K562 (cell line): ENCODE measurements around the gene OR8B2. TPM values are rescaled to one million over a fixed set of nuclear protein-coding genes. Genes with fewer than 3 reads are reported as not detected.

ENCODE experiments used
- ATAC-seq: fragments of 200-7000 bp; cut with Tn5 transposase; 3 replicates; pipeline ENCODE4 v1.9.1; 2020; ENCODE audit warnings: moderate library complexity
- BruUV-seq: library from RNA; stranded (reverse); fragments of 400-500 nt; replicated peaks from 2 replicates; lab custom pipeline; 2021; lab: Mats Ljungman, UMichigan
- CTCF ChIA-PET: fragments of 300-600 bp; formaldehyde crosslinking; extraction: SDS; loops from one replicate; lab custom pipeline; 2021; ENCODE audit warnings: low intra/inter-chr PET ratio; lab: Yijun Ruan, JAX
- POLR2A ChIA-PET: fragments of 300-600, 350-650 bp; sonication (Branson Sonifier 250); formaldehyde crosslinking; extraction: SDS; loops from one replicate; lab custom pipeline; 2021; ENCODE audit warnings: antibody characterized with exemption, inconsistent platforms; lab: Yijun Ruan, JAX
- DNase-seq, 4 experiments: peaks; one replicate each; pipeline versions ENCODE4 v3.0.0 to v3.0.0-alpha.2; 2011 to 2018; ENCODE audit warnings: low spot score in 3 of 4, mixed read lengths in 3 of 4; ENCODE audit errors: extremely low read depth in 1 of 4
- FAIRE-seq: peaks from 2 replicates; lab custom pipeline; 2011; peaks lifted over from hg19 to GRCh38; lab: Jason Lieb, UNC
- H2AFZ ChIP-seq: 2 replicates; pipeline ENCODE4 v1.6.0; 2011; ENCODE audit warnings: low read depth, low read length, control low read depth, inconsistent platforms
- H3K27ac ChIP-seq: fragments of 200-600 bp; 3 replicates; pipeline ENCODE4 v1.8.0; 2011; ENCODE audit warnings: low read depth, mild to moderate bottlenecking, control low read depth, inconsistent platforms, low read length, moderate library complexity, mixed read lengths; ENCODE audit errors: extremely low read depth
- H3K27me3 ChIP-seq, 2 experiments: fragments of 300-600 bp in 1 of 2; 2 replicates in 1 of 2; 3 replicates in 1 of 2; pipeline versions ENCODE4 v1.6.0 to v1.8.0; 2011; ENCODE audit warnings: inconsistent platforms in 2 of 2, low read length in 2 of 2, mild to moderate bottlenecking in 1 of 2, mixed read lengths in 1 of 2, moderate library complexity in 1 of 2; ENCODE audit not compliant: control insufficient read depth in 2 of 2, insufficient read depth in 2 of 2
- H3K36me3 ChIP-seq: fragments of 300-600 bp; 3 replicates; pipeline ENCODE4 v1.8.0; 2011; ENCODE audit warnings: mild to moderate bottlenecking, low read length, inconsistent platforms; ENCODE audit not compliant: control insufficient read depth, insufficient read depth
- H3K4me1 ChIP-seq, 2 experiments: fragments of 200-600 bp in 1 of 2; replicated peaks in 1 of 2; 2 replicates in 1 of 2; 3 replicates in 1 of 2; pipeline versions ENCODE4 v1.5.1 to v1.8.0; 2011; ENCODE audit warnings: inconsistent platforms in 2 of 2, low read length in 2 of 2, mild to moderate bottlenecking in 1 of 2, mixed read lengths in 1 of 2, moderate library complexity in 1 of 2; ENCODE audit not compliant: control insufficient read depth in 2 of 2, insufficient read depth in 2 of 2
- H3K4me2 ChIP-seq: 2 replicates; pipeline ENCODE4 v1.6.1; 2011; ENCODE audit warnings: low read length, control low read depth, inconsistent platforms, mixed read lengths; ENCODE audit not compliant: insufficient read depth
- H3K4me3 ChIP-seq: fragments of 200-600 bp; sonication (generic), shearing (Covaris generic); 2 replicates; pipeline ENCODE4 v1.5.1; 2016; ENCODE audit warnings: control low read depth, inconsistent platforms
- H3K79me2 ChIP-seq: fragments of 200-600 bp; 3 replicates; pipeline ENCODE4 v1.8.0; 2011; ENCODE audit warnings: low read length, inconsistent platforms; ENCODE audit not compliant: control insufficient read depth, insufficient read depth
- H3K9ac ChIP-seq, 2 experiments: 2 replicates each; pipeline versions ENCODE4 v1.6.0 to v1.6.1; 2011; ENCODE audit warnings: low read depth in 2 of 2, low read length in 2 of 2, control low read depth in 1 of 2, inconsistent platforms in 1 of 2, mild to moderate bottlenecking in 1 of 2, mixed read lengths in 1 of 2; ENCODE audit not compliant: insufficient read depth in 1 of 2
- H3K9me1 ChIP-seq: one replicate; pipeline ENCODE4 v1.6.0; 2011; ENCODE audit warnings: inconsistent platforms, mild to moderate bottlenecking, low read length, moderate library complexity; ENCODE audit not compliant: control insufficient read depth, insufficient read depth
- H3K9me3 ChIP-seq: replicated peaks from 2 replicates; pipeline ENCODE4 v1.5.1; 2011; ENCODE audit warnings: low read depth, low read length, inconsistent platforms; ENCODE audit not compliant: control insufficient read depth, insufficient read depth
- H4K20me1 ChIP-seq: replicated peaks from 2 replicates; pipeline ENCODE4 v1.6.1; 2011; ENCODE audit warnings: low read length, inconsistent platforms, mixed read lengths; ENCODE audit not compliant: control insufficient read depth, insufficient read depth
- ASH1L ChIP-seq: fragments of 450-650 bp; IDR thresholded peaks from 2 replicates; pipeline ENCODE4 v1.6.1; 2018; ENCODE audit warnings: borderline replicate concordance, mild to moderate bottlenecking, low read depth; ENCODE audit not compliant: partially characterized antibody
- CBFA2T2 ChIP-seq: fragments of 450-650 bp; conservative IDR thresholded peaks from 2 replicates; pipeline ENCODE4 v1.6.1; 2017; ENCODE audit warnings: mild to moderate bottlenecking
- CUX1 ChIP-seq: fragments of 200-800 bp; sonication (Bioruptor generic); IDR thresholded peaks from 2 replicates; pipeline ENCODE4 v1.6.1; 2016; ENCODE audit warnings: missing genetic modification characterization, missing compliant biosample characterization
- CXXC5 ChIP-seq: fragments of 250-450 bp; sonication (Bioruptor Pico); IDR thresholded peaks from 2 replicates; pipeline ENCODE4 v1.8.0; 2022; ENCODE audit warnings: inconsistent platforms, mild to moderate bottlenecking, moderate library complexity
- E2F8 ChIP-seq: fragments of 450-650 bp; IDR thresholded peaks from 2 replicates; pipeline ENCODE4 v1.7.1; 2018; ENCODE audit warnings: mild to moderate bottlenecking, low read depth; ENCODE audit not compliant: partially characterized antibody
- MCM5 ChIP-seq: fragments of 450-650 bp; IDR thresholded peaks from 2 replicates; pipeline ENCODE4 v1.6.1; 2016; ENCODE audit warnings: low read depth
- TAF1 ChIP-seq: IDR thresholded peaks from 2 replicates; pipeline ENCODE4 v1.6.1; 2011; ENCODE audit warnings: mild to moderate bottlenecking, low read length, moderate library complexity; ENCODE audit not compliant: insufficient read depth, control insufficient read depth, severe bottlenecking; ENCODE audit errors: extremely low read depth
- XRCC4 ChIP-seq: IDR thresholded peaks from one replicate; pipeline ENCODE4 v1.6.1; 2011; ENCODE audit not compliant: insufficient read depth, insufficient read length; ENCODE audit errors: extremely low read depth
- ZFPM2 ChIP-seq: fragments of 250-450 bp; sonication (Bioruptor Pico); IDR thresholded peaks from 2 replicates; pipeline ENCODE4 v1.5.1; 2022; ENCODE audit warnings: mild to moderate bottlenecking
- WGBS: fragments of 100-300 bp; shearing (Covaris generic); methylation state at CpG from one replicate; pipeline ENCODE4 v1.1.6; 2016; ENCODE audit warnings: low coverage, mixed read lengths; ENCODE audit not compliant: insufficient coverage; ENCODE audit errors: missing lambda C conversion rate; 5-methylcytosine and 5-hydroxymethylcytosine counted together
- in situ Hi-C: fragments of 300-500 bp; cut with MboI; formaldehyde crosslinking; loops from 4 replicates; pipeline ENCODE4 v1.15.0; 2018; ENCODE audit warnings: inconsistent platforms, mixed read lengths
- intact Hi-C: fragments of 100-400 bp; cut with micrococcal nuclease; formaldehyde crosslinking; loops from 2 replicates; pipeline ENCODE4 v1.14.2; 2022
- polyA plus RNA-seq, 8 experiments: library from polyadenylated mRNA; depleted of rRNA in 4 of 8; stranded (reverse) in 5 of 8; unstranded in 3 of 8; fragments of >200 nt; fragmentation: Nextera tagmentation in 2 of 8; fragmentation: Illumina TruSeq in 1 of 8; extraction: Ambion mirVana in 2 of 8; extraction: Trizol in 1 of 8; gene quantifications; 2 replicates each; pipeline versions ENCODE4 v1.2.1 to v1.2.3, GENCODE V29; 2011 to 2014; ENCODE audit warnings: inconsistent platforms in 1 of 8, missing spikeins in 1 of 8
- total RNA-seq, 7 experiments: library from RNA; depleted of rRNA in 6 of 7; stranded (reverse); fragments of >200 nt in 6 of 7; fragmentation: Illumina TruSeq in 2 of 7; extraction: Trizol in 2 of 7; gene quantifications; 2 replicates each; pipeline versions ENCODE4 v1.2.1 to v1.2.3, GENCODE V29; 2011 to 2021; ENCODE audit warnings: low replicate concordance in 1 of 7

OR8B2 gene
- total and polyA plus RNA-seq, 9 of the 15 experiments (the other 6 are each of a cell fraction or from before 2014, with no cell fraction given) = 0.56 TPM; not detected in 8

- POLR2A ChIA-PET = no interaction called here
- 82% methylated on average over 5 of the region's 5 CpGs for WGBS
- H3K9ac ChIP-seq = no peak overlapping the region
- no peak for TF ChIP-seq TAF1
- DNase-seq (no peak), FAIRE-seq (no peak), ATAC-seq (no peak)
- no peaks in the 10 kb centered on the region; a peak in 1 of 5 replicates for H3K4me1 ChIP-seq
- no peaks in the 10 kb centered on the region for H4K20me1 ChIP-seq
- no peak overlapping the region for H3K4me2 ChIP-seq
- H3K36me3 ChIP-seq = no peaks in the 10 kb centered on the region
- CTCF ChIA-PET = no interaction called here
- in situ Hi-C loops (no loop called here), intact Hi-C loops (no loop called here)
- no peak overlapping the region for H3K4me3 ChIP-seq
- no peaks in the 10 kb centered on the region for H3K9me1 ChIP-seq
- no peak overlapping the region for H3K27ac ChIP-seq
- no TSS peak for BruUV-seq
- no peak overlapping the region for H2AFZ ChIP-seq
- H3K79me2 ChIP-seq = no peaks in the 10 kb centered on the region
- no peaks in the 10 kb centered on the region for H3K27me3 ChIP-seq
- H3K9me3 ChIP-seq = no peaks in the 10 kb centered on the region
Measured at GRCh38 chr11:124344346-124344745, 40.0 kb downstream of the OR8B2 start.

- BruUV-seq = no TSS peak
- Histone ChIP-seq H3K9me1 (no peaks in the 10 kb centered on the region), H3K9me3 (no peaks in the 10 kb centered on the region), H3K4me3 (no peak overlapping the region), H3K27ac (no peak overlapping the region), H4K20me1 (no peaks in the 10 kb centered on the region), H3K79me2 (no peaks in the 10 kb centered on the region), H3K4me2 (no peak overlapping the region), H3K4me1 (no peaks in the 10 kb centered on the region; a peak in 1 of 5 replicates), H3K27me3 (no peaks in the 10 kb centered on the region), H3K36me3 (no peaks in the 10 kb centered on the region), H2AFZ (no peak overlapping the region), H3K9ac (no peak overlapping the region)
- no peak for ATAC-seq
- ChIA-PET CTCF (no interaction called here), POLR2A (no interaction called here)
- intact Hi-C loops = no loop called here
- in situ Hi-C loops = no loop called here
- no peak for FAIRE-seq
- WGBS = 16% methylated on average over 2 of the region's 2 CpGs
- DNase-seq = no peak
- TF ChIP-seq XRCC4 = no peak
- no peak for TF ChIP-seq E2F8
- no peak for TF ChIP-seq CXXC5 (CRISPR knock-in tag)
- TF ChIP-seq ASH1L = no peak
- no peak for TF ChIP-seq CBFA2T2
- no peak for TF ChIP-seq CUX1 (CRISPR knock-in tag)
- no peak for TF ChIP-seq MCM5
- no peak for TF ChIP-seq ZFPM2 (CRISPR knock-in tag)
Measured at GRCh38 chr11:124340142-124340447, 44.2 kb downstream of the OR8B2 start.
